RCC 7860 (cell line): ENCODE results near the gene ARMH3.

Source experiments
- DNase-seq: peaks from one replicate; pipeline ENCODE4 v3.0.0-alpha.2; 2015; ENCODE audit warnings: low spot score
- FAIRE-seq: peaks from 2 replicates; lab custom pipeline; 2012; peaks lifted over from hg19 to GRCh38; lab: Jason Lieb, UNC

The ARMH3 gene

DNA sequence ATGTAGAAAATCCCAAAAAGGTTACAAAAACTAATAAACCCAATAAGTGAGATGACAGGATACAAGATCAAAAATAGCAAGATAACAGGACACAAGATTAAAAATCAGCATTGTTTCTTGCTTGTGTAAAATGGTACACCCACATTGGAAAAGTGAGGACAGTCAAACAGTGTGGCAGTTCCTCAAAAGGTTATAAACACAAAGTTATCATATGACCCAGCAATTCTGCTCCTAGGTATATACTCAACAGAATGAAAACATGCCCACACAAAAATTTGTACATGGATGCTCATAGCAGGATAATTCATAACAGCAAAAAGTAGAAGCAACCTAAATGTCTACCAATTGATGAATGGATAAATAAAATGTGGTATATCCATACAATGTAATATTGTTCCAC is 105.8 kb downstream of the ARMH3 start:
- no peak for DNase-seq
- no peak for FAIRE-seq

DNA sequence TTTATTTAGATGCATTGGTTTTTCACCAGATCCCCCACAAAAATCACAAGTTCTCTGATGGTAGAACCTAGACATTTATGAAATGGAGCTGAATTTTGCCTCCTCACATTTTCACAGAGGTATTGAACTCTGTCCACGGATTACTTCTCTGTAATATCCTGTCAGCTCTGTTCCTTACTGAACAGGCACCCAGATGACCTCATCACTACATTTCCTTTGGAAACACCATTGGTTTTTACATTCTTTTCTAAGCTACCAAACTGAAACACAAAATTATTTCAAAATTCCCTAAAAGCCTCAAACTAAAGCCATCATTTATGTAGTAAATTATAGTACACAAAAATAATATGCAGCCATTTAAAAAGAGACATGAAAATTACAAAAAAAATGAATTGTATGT is 114.1 kb downstream of the ARMH3 start:
- no peak for FAIRE-seq
- no peak for DNase-seq

DNA sequence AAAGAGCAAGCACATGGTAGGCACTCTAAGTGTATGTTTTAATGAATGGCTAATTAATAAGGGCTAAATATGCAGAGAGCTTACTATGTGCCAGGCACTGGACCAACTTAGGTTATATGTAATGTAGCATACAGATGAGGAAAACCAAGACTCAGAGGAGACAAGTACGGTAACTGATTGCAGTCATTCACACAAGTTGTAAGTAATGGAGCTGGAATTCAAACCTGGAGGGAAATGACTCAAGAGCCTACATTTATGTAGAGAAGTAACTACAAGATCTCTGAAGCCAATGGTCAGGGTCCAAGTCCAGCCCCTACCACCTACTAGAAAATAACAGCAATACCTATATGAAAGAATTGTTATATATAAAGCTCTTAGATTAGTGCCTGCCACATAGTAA is 115.1 kb downstream of the ARMH3 start:
- DNase-seq (no peak), FAIRE-seq (no peak)

DNA sequence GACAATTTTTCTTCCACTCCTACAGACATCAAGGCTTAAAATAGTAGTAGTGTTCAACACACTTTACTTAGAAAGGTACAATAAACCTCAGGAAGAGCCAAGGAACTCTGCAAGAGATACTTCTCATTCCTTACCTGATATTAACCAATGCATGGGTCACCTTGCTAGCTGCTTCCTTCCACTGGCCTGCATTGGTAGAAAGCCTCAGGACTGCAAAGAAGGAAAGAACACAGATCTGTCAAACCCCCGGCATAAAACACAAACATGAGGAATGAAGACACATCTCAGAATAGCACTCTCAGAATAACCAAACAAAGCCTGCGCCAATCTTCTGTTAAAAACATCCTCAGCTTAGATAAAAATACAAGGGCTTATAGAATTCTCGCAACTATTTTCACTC is 116.2 kb downstream of the ARMH3 start:
- DNase-seq (no peak), FAIRE-seq (no peak)

DNA sequence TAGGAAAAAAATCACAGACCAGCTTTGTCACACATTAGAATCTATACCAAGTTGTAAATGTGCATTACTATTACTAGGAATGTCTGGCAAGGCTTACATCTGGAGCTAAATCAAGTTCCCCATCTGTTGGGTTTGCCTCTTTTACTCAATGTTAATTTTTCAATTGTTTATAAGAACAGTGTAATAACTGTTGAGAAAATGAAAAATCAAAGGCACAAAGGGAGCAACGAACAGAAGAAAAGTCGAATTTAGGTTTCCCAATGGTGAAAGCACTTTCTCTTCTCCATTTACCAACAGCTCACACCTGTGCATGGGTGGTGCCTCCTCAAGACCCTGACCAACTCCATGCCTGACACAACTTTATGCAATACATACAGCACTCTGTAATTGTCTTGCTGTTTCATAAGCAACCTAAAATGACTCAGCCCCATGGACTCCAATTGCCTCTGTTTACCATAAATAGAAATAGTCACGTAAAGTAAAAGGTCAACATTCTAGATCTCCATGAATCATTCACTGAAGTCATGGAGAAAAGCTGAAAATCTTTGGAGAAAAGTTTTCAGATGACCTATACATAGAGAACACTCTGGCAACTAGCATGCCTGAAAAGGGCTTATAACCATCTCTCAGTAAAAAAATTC is 116.8 kb downstream of the ARMH3 start:
- no peak for FAIRE-seq

DNA sequence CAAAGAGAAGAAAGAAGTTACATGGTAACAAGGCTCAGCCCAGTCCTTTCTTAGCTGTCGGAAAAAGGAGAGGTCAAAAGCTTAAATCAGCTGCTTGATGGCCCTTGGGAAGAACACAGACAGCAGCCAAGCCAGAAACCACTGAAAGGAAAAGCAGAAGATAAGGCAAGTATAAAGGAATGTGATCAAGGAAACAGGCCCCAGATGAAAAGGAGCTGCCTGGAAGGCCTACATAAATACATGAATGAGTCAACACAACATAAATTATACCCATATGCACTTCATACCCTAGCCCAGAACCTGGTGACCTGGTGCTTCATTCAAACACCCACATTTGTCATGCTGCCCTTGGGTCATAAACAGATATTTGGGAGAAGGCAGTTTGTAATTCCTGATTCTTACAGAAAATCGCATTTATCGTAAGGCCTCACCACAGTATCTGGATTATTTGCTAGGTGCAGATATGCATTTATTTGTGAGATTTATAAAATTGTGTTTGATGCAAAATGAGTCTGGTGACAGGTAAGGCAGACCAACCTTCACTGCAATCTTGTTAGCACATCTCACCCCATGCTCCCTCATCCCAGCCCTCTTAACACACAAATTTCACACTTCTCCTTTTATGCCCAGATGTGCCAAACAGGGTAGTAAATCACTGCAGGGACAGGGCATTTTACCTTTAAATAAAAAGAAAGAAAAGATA is 117.5 kb downstream of the ARMH3 start:
- FAIRE-seq (peak; percentile 44), DNase-seq (peak; percentile 69)

More for the DNA sequence above, 116.8 kb downstream of the ARMH3 start:
- peak; percentile 56 for DNase-seq

DNA sequence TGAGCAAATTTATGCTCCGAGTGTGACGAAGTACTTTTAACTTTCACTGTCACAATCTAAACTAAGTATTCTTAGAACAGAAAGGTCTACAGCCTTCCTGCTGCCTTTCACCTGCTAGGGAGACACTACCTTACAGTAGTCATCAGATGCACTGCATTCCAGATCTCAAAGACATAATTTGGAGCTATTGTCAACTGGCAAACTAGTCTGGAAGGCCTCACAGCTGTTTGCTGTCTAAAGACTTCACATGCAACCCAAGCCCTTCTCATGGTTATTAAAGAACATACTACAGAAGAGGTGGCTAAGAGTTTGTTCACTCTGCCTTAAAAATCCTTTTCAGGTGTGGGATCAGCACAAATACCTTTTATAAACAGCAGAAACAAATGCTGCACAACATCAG is 120.5 kb downstream of the ARMH3 start:
- FAIRE-seq (no peak), DNase-seq (no peak)

DNA sequence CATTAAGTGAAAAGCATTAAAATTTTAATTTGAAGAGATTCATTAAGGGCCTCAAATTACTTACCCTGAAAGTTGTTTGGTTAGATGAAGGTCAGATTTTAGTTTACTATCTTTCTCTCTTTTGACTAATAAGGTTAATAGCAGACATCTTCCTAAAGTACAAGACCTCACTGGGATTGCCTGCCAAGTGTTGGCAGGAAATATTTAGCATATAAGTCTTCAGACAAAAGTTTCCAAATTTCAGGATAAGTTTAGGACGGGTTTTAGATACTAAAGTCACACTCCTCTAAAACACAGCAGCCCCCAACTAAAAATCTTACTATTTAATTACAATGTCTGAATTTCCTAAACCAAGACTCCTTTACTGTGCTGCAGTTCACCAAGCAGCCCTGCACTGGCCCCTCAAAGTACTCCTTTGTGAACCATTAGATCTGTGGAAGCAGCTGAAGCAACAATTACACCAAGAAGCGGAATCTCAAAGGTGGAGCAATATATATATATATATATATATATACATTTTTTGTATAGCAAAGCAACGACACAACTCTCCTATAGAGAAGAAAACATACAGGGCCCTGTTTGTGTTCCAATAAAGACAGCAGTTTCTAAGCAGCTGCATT is 121.2 kb downstream of the ARMH3 start:
- DNase-seq: no peak
- no peak for FAIRE-seq

DNA sequence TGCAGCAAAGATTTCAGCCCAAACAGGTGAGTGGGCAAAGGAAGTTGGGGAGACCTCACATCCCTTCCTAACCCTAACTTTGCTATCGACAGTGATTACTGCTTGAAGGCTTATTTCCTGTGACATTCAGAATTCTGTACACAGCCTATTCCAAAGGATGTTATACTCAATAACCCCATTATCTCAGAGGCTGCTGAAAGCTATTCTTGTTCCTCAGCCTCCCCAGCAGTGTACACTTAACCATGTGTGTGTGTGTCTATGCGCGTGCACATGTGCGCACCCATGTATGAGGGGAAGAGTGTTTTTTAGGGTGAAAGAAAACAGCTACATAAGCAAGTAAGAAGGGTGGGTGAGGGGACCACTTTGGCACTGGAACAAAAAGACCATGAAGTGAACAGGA is 122.0 kb downstream of the ARMH3 start:
- FAIRE-seq: no peak
- no peak for DNase-seq

DNA sequence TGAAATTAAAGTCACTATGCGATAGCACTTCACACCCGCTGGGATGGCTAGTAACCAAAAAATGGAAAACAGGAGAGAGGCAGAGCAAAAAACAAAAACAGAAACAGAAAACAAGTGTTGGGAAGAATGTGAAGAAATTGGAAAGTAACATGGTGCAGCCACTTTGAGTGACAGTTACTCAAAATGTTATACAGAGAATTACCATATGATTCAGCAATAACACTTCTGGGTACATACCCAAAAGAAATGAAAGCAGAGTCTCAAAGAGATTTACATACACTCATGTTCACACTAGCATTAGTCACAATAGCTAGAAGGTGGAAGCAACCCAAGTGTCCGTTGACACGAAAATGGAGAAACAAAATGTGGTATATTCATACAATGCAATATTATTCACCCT is 123.8 kb downstream of the ARMH3 start:
- FAIRE-seq (no peak), DNase-seq (no peak)

DNA sequence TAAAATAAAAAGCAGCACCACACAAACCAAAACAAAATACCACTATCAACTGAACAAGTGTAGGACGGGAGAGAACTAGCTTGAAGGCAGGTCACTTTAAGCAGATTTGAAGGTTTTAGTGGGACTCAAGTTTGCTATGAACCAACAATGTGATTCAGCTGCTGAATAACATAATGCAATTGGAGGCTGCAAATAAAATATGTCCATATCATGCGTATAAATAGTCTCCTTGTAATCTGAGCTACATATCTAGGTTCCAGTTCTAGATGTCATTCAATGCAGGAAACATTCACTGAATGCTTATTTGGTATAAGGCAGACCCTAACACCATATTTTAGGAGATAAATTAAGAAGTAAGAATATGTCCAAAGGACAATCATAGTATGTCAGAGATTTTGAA is 130.9 kb downstream of the ARMH3 start:
- FAIRE-seq: no peak
- no peak for DNase-seq

DNA sequence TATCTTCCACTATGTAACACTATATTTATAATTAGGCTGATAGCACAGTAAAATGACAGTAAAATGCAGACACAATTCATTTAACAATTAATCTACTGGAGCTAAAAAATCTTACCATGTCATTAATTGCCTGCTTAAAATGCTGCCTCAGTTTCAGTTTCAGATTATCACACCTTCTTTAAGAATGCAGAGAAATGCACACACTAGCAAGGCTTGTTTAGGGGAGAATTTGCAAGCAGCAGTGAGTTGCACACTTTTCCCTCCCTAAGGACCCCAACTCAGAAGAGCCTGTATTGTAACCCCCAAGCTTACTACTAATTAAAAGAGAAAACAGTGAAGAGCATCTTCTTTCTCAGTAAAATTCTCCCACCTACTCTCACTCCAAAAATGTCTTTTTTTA is 132.7 kb downstream of the ARMH3 start:
- FAIRE-seq (no peak), DNase-seq (no peak)

DNA sequence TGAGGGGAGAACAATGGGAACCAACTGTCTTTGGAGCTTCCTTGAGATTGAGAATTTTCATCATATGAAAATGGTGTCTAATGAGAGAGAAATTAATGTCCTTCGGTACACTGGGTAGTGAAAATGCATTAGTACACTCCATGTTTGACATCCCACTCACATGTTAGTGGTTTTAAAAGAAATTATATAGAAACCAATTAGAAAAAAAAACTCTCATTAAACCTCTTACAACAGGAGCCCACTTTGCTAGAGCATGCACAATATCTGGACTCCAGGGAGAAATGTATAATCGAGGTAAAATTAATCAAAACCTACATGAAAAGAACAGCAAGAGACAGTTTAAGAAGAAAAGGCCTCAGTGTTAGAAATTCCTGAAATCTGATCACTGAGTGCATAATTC is 133.1 kb downstream of the ARMH3 start:
- no peak for FAIRE-seq

DNA sequence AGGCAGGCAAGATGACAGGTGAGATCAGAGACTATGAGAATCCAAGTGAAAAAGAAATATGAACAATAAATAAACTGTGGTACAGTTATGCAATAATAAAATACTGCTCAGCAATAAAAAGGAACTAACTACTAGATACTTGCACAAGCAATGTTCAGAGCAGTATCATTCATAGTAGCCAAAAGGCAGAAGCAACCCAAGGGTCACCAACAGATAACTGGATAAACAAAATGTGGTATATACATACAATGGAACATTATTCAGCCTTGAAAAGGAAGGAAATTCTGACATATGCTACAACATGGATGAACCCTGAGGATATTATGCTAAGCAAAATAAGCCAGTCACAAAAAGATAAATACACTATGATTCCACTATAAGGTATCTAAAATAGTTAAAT is 135.4 kb downstream of the ARMH3 start:
- DNase-seq: no peak
- no peak for FAIRE-seq

More for the DNA sequence above, 133.1 kb downstream of the ARMH3 start:
- no peak for DNase-seq

DNA sequence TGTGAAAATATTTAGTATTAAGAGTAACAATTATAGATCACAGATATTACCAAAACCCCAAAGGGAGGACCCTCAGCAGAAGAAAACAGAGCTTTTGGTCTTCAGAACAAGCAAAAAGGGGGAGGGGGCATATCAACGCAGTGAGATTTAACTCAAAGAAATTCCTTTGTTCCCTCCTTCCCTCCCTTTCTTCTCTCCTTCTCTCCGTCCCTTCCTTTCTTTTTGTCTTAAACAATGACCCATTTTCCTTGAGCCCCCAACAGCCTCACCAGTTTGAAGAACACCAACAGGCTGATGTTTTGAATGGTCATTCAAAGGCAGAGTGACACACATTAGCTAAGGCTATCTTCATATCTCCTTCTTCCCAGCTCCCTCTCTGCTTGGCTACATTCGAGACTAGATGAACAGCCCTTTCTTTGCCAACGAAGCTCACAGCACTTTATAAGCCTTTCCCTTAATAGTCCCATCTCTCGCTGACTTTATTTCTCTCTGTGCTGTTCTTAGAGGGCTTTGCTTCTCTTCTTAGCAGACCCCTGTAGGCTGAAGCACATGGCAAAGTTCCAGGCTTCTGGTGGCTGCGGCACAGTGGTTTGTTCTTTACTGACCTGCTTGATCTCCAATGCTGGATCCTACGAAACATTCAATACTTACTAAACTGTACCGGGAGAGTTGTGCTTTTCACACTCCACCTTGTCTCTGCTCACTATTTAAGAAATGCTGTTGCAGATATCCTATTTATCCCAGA is 136.8 kb downstream of the ARMH3 start:
- FAIRE-seq: no peak

DNA sequence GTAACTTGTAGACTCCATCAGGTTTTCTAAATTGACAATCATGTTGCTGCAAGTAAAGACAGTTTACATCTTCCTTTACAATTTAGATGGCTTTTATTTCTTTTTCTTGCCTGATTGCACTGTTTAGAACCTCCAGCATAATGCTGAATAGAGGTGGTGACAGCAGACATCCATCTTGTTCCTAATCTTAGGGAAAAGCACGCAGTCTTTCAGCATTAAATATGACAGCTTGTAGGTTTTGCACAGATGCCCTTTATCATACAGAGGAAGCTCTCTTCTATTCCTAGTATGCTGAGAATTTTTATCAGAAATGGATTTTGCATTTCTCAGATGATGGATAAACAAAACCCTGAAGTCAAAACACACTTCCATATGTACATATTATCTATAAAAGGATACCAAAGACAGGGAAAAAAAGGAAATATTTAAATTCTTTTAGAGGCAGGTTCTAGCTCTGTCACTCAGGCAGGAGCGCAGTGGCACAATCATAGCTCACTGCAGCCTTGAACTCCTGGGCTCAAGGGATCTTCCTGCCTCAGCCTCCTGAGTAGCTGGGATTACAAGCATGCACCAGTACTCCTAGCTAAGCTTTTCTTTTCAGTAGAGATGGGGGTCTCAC is 143.3 kb downstream of the ARMH3 start:
- no peak for DNase-seq
- FAIRE-seq: no peak

More for the DNA sequence above, 136.8 kb downstream of the ARMH3 start:
- DNase-seq: no peak

DNA sequence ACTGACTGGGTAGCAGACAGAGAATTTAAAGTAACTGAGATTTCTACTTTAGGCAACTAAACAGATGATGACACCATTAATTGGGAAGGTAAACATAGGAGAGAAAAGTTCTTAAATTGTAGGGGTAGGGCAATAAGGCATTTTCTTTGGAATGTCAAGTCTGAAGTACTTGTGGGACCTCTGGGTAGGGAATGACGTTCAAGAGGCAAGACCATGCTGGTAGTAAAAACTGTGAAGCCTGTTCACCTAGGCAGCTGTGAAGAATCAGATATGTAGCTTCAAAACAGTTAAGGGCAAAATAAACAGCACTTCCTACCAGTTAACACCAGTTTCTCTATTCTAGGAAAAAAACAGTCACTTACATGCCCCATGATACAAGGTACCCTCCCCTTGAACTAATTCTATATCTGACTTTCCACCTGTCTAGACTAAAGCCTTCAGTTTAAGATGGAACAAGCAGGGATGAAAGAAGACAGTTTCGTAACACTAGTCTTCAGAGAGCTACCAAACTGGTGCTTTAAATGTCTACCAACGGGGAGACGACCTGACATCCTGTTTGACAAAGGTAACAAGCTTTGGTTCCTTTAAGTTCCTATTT is 149.3 kb downstream of the ARMH3 start:
- no peak for FAIRE-seq

DNA sequence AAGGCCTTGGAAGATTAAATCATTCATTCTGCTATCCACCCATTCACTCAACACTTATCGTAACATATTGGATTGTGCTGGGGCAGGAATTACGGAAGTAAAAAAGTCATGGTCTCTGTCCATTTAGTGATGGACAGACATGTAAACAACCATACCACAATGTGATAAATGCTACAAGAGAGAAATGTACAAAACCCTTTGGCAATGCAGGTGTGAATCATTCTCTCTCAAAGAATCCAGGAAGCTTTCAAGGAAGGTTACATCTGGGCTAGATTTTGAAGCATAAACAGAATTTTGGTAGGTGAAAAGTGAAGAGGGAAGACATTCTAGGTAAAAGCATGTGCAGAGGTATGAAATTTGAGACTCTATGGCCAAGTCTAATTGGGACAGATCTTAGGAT is 150.7 kb downstream of the ARMH3 start:
- no peak for FAIRE-seq
- DNase-seq: no peak

More for the DNA sequence above, 149.3 kb downstream of the ARMH3 start:
- DNase-seq: no peak

DNA sequence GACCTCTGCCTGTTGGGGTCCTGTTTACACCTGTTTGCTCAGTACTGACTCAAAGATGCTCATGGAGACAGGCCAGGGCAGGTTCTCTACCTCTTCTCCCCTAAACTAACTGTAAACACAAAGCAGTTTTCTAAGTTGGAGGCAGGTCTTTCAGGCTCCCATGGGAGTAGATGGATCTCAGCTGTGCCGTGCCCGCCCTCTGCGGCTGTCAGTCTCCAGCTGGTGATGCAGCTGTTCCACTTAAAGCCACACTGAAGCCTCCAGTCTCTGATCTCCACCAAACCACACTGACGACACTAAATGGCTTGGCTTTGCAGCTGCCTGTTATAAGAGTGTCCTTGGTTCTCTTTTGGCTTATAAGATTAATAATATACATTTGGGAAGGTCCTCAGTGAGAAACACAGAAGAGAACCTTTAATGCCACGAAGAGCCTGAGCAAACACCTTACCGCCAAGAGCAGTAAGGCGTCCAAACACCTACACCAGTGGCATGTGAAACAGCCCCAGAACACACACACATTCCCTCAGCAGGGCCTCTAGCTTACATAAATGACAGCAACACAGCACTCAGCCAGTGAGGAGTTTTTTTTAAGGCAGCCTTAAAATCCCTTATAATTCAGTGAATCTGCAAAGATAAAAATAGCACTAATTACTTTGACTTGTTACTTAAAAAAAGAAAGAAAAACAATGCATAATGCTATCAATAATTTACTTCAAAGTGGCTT is 152.0 kb downstream of the ARMH3 start:
- no peak for DNase-seq
- no peak for FAIRE-seq

DNA sequence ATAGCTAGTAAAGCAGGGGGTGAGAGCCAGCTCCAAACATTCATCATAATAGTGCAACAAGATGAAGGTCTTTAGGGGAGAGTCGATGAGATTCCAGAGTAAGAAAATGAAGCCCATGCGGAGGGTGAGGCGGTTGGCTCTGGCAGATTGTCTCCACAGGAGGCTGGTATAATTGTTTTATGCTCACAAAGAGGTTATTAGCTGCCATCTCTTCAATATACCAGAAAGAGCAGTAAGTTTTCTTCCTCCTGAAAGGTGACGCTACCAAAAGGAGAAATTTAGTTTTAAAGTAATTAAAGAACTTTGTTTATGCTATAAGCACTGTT is 153.2 kb downstream of the ARMH3 start:
- DNase-seq (no peak), FAIRE-seq (no peak)
